Measurements from ENCODE around the gene SEZ6L. TPM values are rescaled to one million over a fixed set of nuclear protein-coding genes. Genes with fewer than 3 reads are reported as not detected.

SEZ6L gene
- total RNA-seq, 1 experiment from 2014 or later: 0.13 TPM

DNA sequence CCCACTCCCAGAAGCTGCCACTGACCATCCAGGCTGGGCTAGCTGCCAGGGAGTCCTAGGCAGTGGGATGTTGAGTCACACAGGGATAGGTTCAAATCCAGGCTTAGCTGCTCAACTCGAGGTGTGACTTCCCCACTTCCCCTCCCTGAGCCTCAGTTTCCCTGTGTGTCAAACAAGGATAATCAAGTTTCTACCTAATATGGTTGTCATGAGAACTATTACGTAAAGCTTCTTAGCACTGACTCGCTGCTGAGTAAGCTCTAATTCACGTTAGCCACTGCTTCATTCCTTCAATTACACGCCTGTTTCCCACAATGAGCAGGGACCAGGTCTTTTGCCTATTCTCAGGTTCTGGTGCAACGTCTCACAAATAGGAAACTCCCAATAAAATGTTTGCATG lies 67.7 kb downstream of the SEZ6L start:
- no peak overlapping the region for H2BK20ac ChIP-seq (ENCODE audit: low read depth, low read length, poor library complexity, severe bottlenecking)
- H3K23me2 ChIP-seq (ENCODE audit: insufficient read length, low read depth, low read length, poor library complexity, severe bottlenecking): no peaks in the 10 kb centered on the region
- no peaks in the 10 kb centered on the region for H3K9me3 ChIP-seq (ENCODE audit: control insufficient read depth, low read depth, low read length)
- H2BK120ac ChIP-seq (ENCODE audit: low read depth, low read length, poor library complexity, severe bottlenecking): no peak overlapping the region
- no peak overlapping the region for H4K91ac ChIP-seq (ENCODE audit: insufficient read length, low read depth, low read length)
- no peaks in the 10 kb centered on the region for H4K20me1 ChIP-seq (ENCODE audit: control insufficient read depth, insufficient read depth, insufficient read length)
- no peak overlapping the region for H2BK12ac ChIP-seq (ENCODE audit: insufficient read length, low read depth, low read length)
- H3K23ac ChIP-seq (ENCODE audit: insufficient read length, low read depth, low read length): no peak overlapping the region
- H3K18ac ChIP-seq (ENCODE audit: insufficient read length, low read depth, low read length): no peak overlapping the region
- H2AFZ ChIP-seq (ENCODE audit: low read length): no peak overlapping the region
- no peaks in the 10 kb centered on the region for H3K79me2 ChIP-seq (ENCODE audit: insufficient read depth, low read length)
- H2BK15ac ChIP-seq (ENCODE audit: low read depth, low read length): no peak overlapping the region
- H3K79me1 ChIP-seq (ENCODE audit: insufficient read depth, low read depth, low read length, poor library complexity, severe bottlenecking): no peaks in the 10 kb centered on the region
- no peak overlapping the region for H3K9ac ChIP-seq (ENCODE audit: extremely low read depth, insufficient read length, low read length)
- H3K27me3 Mint-ChIP-seq (ENCODE audit: low read depth): peaks cover 61% of the 10 kb centered on the region
- no peak for DNase-seq
- H3T11ph ChIP-seq (ENCODE audit: low read length): no peak overlapping the region
- no CpG with 5 or more reads among the region's 6 CpGs for WGBS (ENCODE audit: extremely low coverage, insufficient read length, low lambda C conversion rate)
- no peak overlapping the region for H3K56ac ChIP-seq (ENCODE audit: insufficient read length, low read depth, low read length)
- no peak overlapping the region for H3K4me2 ChIP-seq (ENCODE audit: insufficient read depth, insufficient read length, low read length)
- H3K36me3 Mint-ChIP-seq (ENCODE audit: insufficient read depth in 1 of 3, low read depth in 3 of 3): no peaks in the 10 kb centered on the region
- H3K4ac ChIP-seq (ENCODE audit: low read depth, low read length): no peak overlapping the region
- no peak overlapping the region for H2BK5ac ChIP-seq (ENCODE audit: insufficient read length, low read length)
- H3K14ac ChIP-seq (ENCODE audit: insufficient read depth, low read length): no peak overlapping the region
- no peaks in the 10 kb centered on the region for H3K27me3 ChIP-seq (ENCODE audit: insufficient read depth, low read length)
- H3K9me3 Mint-ChIP-seq: no peaks in the 10 kb centered on the region
- H3K4me1 ChIP-seq (ENCODE audit: insufficient read depth, low read length): no peaks in the 10 kb centered on the region
- H2AK5ac ChIP-seq (ENCODE audit: insufficient read length, low read length): no peak overlapping the region
- no peaks in the 10 kb centered on the region for H3K4me1 Mint-ChIP-seq
- TF ChIP-seq, protein P1, sequence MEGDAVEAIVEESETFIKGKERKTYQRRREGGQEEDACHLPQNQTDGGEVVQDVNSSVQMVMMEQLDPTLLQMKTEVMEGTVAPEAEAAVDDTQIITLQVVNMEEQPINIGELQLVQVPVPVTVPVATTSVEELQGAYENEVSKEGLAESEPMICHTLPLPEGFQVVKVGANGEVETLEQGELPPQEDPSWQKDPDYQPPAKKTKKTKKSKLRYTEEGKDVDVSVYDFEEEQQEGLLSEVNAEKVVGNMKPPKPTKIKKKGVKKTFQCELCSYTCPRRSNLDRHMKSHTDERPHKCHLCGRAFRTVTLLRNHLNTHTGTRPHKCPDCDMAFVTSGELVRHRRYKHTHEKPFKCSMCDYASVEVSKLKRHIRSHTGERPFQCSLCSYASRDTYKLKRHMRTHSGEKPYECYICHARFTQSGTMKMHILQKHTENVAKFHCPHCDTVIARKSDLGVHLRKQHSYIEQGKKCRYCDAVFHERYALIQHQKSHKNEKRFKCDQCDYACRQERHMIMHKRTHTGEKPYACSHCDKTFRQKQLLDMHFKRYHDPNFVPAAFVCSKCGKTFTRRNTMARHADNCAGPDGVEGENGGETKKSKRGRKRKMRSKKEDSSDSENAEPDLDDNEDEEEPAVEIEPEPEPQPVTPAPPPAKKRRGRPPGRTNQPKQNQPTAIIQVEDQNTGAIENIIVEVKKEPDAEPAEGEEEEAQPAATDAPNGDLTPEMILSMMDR (conservative IDR thresholded peaks at IDR 0.05): no peak
- H4K8ac ChIP-seq (replicated peaks; ENCODE audit: insufficient read length, low read depth, low read length): no peak overlapping the region
- no peak overlapping the region for H3K27ac Mint-ChIP-seq
- H4K5ac ChIP-seq (ENCODE audit: insufficient read length, low read depth, low read length): no peak overlapping the region
- H3K4me3 Mint-ChIP-seq: no peak overlapping the region
- no peak overlapping the region for H3K27ac ChIP-seq (ENCODE audit: insufficient read length, low read depth, low read length)
